GM12864 (cell line): ENCODE results near the gene SLC39A2.
"Not testable (repeated sequence)": the region's sequence is repeated elsewhere in the genome, so short reads cannot be mapped to it uniquely, and the experiment has no call there.

ENCODE experiments used
- DNase-seq: peaks from one replicate; pipeline ENCODE4 v3.0.0-alpha.2; 2011; ENCODE audit warnings: low read depth
- H3K4me3 ChIP-seq: 2 replicates; pipeline ENCODE4 v1.5.1; 2011; ENCODE audit warnings: mild to moderate bottlenecking, low read depth, low read length, control low read depth
- TF ChIP-seq, protein P1 (sequence below): IDR thresholded peaks from 2 replicates; pipeline ENCODE4 v1.5.1; 2011; ENCODE audit warnings: low read depth, mild to moderate bottlenecking, moderate library complexity, low read length, control low read depth, inconsistent platforms; ENCODE audit errors: missing control alignments

The SLC39A2 gene

DNA sequence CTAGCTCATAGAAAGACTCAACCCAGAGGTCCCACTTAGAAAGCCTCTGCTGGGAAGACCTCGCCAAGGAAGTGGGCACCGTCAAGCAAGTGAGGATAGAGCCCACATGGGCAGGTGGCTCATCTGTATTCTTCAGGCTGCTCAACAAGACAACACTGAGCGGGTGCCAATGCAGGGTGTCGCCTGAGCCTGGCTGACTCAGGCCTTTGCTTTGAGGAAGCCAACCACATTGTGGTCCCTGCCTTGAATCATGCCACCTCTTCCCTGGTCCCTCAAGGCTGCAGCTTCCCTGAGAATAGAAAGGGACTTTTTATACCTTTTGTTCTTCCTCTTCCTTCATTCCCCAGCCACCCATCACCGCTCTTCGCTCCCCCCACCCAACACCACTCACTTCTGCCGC is 37.7 kb downstream of the SLC39A2 start:
- DNase-seq: no peak
- H3K4me3 ChIP-seq: no peak overlapping the region
- TF ChIP-seq, protein P1, sequence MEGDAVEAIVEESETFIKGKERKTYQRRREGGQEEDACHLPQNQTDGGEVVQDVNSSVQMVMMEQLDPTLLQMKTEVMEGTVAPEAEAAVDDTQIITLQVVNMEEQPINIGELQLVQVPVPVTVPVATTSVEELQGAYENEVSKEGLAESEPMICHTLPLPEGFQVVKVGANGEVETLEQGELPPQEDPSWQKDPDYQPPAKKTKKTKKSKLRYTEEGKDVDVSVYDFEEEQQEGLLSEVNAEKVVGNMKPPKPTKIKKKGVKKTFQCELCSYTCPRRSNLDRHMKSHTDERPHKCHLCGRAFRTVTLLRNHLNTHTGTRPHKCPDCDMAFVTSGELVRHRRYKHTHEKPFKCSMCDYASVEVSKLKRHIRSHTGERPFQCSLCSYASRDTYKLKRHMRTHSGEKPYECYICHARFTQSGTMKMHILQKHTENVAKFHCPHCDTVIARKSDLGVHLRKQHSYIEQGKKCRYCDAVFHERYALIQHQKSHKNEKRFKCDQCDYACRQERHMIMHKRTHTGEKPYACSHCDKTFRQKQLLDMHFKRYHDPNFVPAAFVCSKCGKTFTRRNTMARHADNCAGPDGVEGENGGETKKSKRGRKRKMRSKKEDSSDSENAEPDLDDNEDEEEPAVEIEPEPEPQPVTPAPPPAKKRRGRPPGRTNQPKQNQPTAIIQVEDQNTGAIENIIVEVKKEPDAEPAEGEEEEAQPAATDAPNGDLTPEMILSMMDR: no peak

DNA sequence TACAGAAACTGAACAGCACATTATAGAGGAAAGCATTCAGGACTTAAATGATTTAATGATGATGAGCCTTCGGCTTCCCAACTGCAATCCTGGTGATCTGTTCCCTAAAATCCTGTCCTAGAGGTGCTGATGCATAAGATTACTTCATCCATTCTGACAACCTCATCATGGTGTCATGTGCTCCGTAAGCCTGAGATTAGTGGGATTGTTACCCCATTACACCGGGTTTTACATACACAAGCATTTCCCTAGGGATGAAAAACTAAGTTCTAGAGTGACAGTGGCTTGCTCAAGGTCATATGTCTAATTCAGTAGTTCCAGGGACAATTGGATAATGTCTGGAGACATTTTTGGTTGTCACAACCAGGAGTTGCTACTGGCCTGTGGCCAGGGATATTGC is 38.1 kb downstream of the SLC39A2 start:
- TF ChIP-seq, protein P1: no peak
- no peak for DNase-seq
- no peak overlapping the region for H3K4me3 ChIP-seq

DNA sequence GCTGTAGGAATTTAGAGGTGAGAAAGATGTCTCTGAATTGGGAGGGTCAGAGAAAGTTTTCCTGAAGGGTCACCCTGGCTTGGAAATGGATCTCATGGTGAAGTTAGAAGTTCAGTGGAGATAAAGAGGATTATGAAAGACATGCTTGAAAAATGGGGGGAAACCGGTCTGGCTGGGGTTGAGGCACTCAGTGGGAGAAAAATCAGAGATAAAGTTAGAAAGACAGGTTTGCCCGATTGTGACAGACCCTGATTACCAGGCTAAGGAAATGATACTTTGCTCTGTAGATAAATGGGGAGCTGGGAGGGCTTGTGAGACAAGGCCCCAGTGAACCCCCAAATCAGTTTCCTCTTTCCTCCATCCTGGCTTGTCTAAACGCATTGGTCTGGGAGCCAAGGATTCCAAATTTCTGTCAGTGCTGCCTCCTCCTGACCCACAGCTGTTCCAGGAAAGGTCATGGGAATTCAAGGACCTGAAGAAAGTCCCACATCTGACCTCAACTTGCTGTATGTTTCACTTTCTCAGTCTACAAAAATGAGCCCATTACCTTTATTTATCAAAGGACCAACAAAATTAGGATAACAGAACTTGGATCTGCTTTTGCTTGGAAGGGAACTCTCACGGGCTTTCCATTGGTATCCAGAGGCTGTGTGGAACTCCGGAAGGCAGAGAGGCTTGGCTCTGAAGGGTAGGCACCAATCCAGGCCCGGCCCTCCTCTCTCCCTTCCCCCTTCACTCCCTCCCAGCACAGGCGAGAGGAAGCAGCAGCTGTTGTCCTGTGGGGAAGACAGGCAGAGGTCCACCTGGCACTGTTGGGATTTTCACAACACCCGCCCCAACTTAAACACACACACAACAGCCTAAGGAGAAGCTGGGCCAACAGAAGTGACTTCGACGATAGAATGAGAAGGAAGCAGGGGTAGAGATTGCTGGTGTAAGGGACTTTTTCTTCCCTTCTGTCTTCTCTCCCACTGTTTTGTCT is 39.6 kb downstream of the SLC39A2 start:
- TF ChIP-seq, protein P1: no peak
- no peak for DNase-seq
- H3K4me3 ChIP-seq: no peak overlapping the region

DNA sequence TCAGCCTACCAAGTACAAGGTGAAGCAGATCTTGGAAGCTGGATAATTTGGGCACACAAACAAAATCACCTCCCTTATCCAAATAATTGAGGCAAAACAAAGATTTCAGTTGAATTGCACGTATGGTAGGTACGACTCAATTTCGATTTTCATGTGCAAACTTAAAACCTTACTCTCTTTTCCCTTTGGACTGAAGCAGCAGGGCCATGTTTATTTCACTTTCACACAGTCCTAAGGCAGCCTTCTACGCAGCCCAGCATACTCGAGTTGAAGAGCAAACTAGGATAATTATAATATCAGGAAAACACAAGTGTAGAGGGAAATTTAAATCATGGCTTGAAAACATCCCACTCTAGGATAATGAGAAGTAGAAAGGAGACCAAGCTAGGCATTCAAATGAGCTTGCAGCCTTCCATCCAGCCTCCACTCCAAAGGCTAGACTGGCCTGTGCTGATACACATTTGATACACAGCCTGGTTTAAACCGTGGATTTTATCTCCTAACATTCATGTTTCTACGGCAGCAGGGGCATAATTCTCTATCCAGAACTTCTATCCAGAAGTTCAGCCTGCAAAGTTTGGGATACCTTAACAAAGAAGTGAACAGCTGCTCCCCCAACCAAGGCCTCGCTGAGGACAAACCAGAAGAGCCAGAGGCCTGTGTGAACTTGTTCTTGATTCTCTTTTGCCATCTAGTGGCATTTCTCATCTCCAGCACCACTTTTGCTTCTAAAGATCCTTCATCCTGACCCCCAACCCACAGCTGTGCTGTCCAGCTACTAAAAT is 40.7 kb downstream of the SLC39A2 start:
- TF ChIP-seq, protein P1: peak; percentile 57
- peak; percentile 8 for DNase-seq
- H3K4me3 ChIP-seq: no peak overlapping the region

DNA sequence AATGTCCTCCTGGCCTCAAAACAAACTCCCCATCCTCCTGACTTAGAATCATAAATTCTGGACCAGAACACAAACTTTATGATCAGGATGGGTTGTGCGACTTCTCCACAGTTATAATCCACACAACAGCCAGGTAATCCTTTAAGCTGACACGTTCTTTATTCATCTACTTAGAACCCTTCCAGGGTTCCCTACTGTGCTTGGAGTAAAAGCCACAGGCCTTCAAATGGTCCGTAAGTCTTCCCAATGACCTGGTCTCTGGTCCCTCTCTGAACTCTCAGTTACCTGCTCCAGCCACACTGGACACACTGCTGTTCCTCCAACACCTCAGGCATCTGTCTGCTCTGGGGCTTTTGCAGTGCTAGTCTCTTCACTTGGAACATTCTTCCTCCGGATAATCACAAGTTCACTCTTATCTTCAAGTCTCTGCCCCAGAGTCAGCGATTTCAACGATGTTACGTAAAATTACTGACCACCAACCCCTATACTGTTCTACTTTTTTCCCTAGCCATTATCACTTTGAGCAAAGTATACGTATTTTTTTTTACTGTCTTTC is 41.4 kb downstream of the SLC39A2 start:
- no peak for DNase-seq
- TF ChIP-seq, protein P1: no peak
- no peak overlapping the region for H3K4me3 ChIP-seq

DNA sequence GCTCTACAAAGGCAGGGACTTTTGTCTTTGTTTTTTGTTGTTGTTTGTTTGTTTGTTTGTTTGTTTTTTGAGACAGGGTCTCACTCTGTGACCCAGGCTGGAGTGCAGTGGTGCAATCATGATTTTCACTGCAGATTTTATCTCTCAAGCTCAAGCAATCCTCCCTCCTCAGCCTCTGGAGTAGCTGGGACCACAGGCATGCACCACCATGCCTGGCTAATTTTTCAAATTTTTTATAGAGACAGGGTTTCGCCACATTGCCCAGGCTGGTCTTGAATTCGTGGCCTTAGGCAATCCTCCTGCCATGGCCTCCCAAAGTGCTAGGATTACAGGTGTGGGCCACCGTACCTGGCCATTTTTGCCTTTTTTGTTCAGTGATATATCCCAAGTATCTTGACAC is 41.8 kb downstream of the SLC39A2 start:
- DNase-seq, H3K4me3 ChIP-seq: not testable (repeated sequence)
